Measurements from ENCODE around the gene LRRC1.

LRRC1 gene

GRCh38 chr6:53815381-53816119 lies 20.7 kb downstream of the LRRC1 start:
- H3K79me1 ChIP-seq (ENCODE audit: low read depth, low read length): peaks cover 3% of the 10 kb centered on the region
- H2BK12ac ChIP-seq (ENCODE audit: low read length): no peak overlapping the region
- H2BK120ac ChIP-seq (ENCODE audit: low read depth, low read length): no peak overlapping the region
- no peak overlapping the region for H3K4ac ChIP-seq (ENCODE audit: low read length)
- no peak overlapping the region for H3K14ac ChIP-seq (ENCODE audit: low read length)
- no peak overlapping the region for H2BK5ac ChIP-seq (ENCODE audit: low read length)
- no peak overlapping the region for H4K8ac ChIP-seq (ENCODE audit: low read depth, low read length)
- H3K27ac ChIP-seq (replicated peaks; ENCODE audit: low read length): no peak overlapping the region
- no peaks in the 10 kb centered on the region for H3K9me3 ChIP-seq (replicated peaks in 1 of 2; ENCODE audit: control insufficient read depth in 2 of 2, insufficient read depth in 1 of 2, low read depth in 1 of 2, low read length in 2 of 2)
- no peak overlapping the region for H3K4me3 ChIP-seq (ENCODE audit: low read length in 2 of 2)
- no peak overlapping the region for H3K9ac ChIP-seq (ENCODE audit: low read depth, low read length, poor library complexity)
- no peak overlapping the region for H3K4me2 ChIP-seq (ENCODE audit: insufficient read depth, low read length, poor library complexity, severe bottlenecking)
- no peak for DNase-seq (ENCODE audit: low spot score)
- no peak overlapping the region for H2AFZ ChIP-seq (ENCODE audit: low read length)
- H2BK15ac ChIP-seq (ENCODE audit: low read length): no peak overlapping the region
- no peak overlapping the region for H2AK5ac ChIP-seq (ENCODE audit: low read depth, low read length)
- no peak overlapping the region for H4K91ac ChIP-seq (ENCODE audit: low read depth, low read length, poor library complexity)
- H3K18ac ChIP-seq (ENCODE audit: low read length): no peak overlapping the region
- no peak overlapping the region for H3K23ac ChIP-seq (ENCODE audit: low read depth, low read length, poor library complexity)
- H3K27me3 ChIP-seq (ENCODE audit: control insufficient read depth in 3 of 3, insufficient read depth in 3 of 3, low read depth in 1 of 3, low read length in 3 of 3): no peaks in the 10 kb centered on the region
- H3K36me3 ChIP-seq (replicated peaks in 1 of 2; ENCODE audit: control insufficient read depth in 2 of 2, insufficient read depth in 2 of 2, low read length in 2 of 2): no peaks in the 10 kb centered on the region
- no CpG with 5 or more reads among the region's 7 CpGs for WGBS, 2 donors (ENCODE audit: extremely low coverage in 2 of 2, insufficient read length in 2 of 2, insufficient replicate concordance in 1 of 2)
- peaks cover 0 to 4% of the 10 kb centered on the region in 2 donors for H3K4me1 ChIP-seq (ENCODE audit: control insufficient read depth in 2 of 2, insufficient read depth in 1 of 2, low read depth in 1 of 2, low read length in 2 of 2)

GRCh38 chr6:53818858-53819609 lies 24.2 kb downstream of the LRRC1 start:
- Histone ChIP-seq H3K23ac (ENCODE audit: low read depth, low read length, poor library complexity) (no peak overlapping the region), H2BK120ac (ENCODE audit: low read depth, low read length) (no peak overlapping the region), H3K4me1 (ENCODE audit: control insufficient read depth in 2 of 2, insufficient read depth in 1 of 2, low read depth in 1 of 2, low read length in 2 of 2) (peaks cover 0 to 2% of the 10 kb centered on the region in 2 donors), H3K9ac (ENCODE audit: low read depth, low read length, poor library complexity) (no peak overlapping the region), H3K9me3 (replicated peaks in 1 of 2; ENCODE audit: control insufficient read depth in 2 of 2, insufficient read depth in 1 of 2, low read depth in 1 of 2, low read length in 2 of 2) (no peaks in the 10 kb centered on the region), H3K4me3 (ENCODE audit: low read length in 2 of 2) (no peak overlapping the region), H2BK5ac (ENCODE audit: low read length) (no peak overlapping the region), H2AFZ (ENCODE audit: low read length) (no peak overlapping the region), H3K4ac (ENCODE audit: low read length) (no peak overlapping the region), H3K14ac (ENCODE audit: low read length) (no peak overlapping the region), H3K36me3 (replicated peaks in 1 of 2; ENCODE audit: control insufficient read depth in 2 of 2, insufficient read depth in 2 of 2, low read length in 2 of 2) (no peaks in the 10 kb centered on the region), H2BK15ac (ENCODE audit: low read length) (no peak overlapping the region), H3K79me1 (ENCODE audit: low read depth, low read length) (no peaks in the 10 kb centered on the region), H3K4me2 (ENCODE audit: insufficient read depth, low read length, poor library complexity, severe bottlenecking) (no peak overlapping the region), H3K27me3 (ENCODE audit: control insufficient read depth in 3 of 3, insufficient read depth in 3 of 3, low read depth in 1 of 3, low read length in 3 of 3) (no peaks in the 10 kb centered on the region), H2BK12ac (ENCODE audit: low read length) (no peak overlapping the region), H4K91ac (ENCODE audit: low read depth, low read length, poor library complexity) (no peak overlapping the region), H3K27ac (replicated peaks; ENCODE audit: low read length) (no peak overlapping the region), H3K18ac (ENCODE audit: low read length) (no peak overlapping the region), H4K8ac (ENCODE audit: low read depth, low read length) (no peak overlapping the region), H2AK5ac (ENCODE audit: low read depth, low read length) (no peak overlapping the region)
- DNase-seq (ENCODE audit: low spot score): no peak
- WGBS, 2 donors (ENCODE audit: extremely low coverage in 2 of 2, insufficient read length in 2 of 2, insufficient replicate concordance in 1 of 2): no CpG with 5 or more reads among the region's 3 CpGs

GRCh38 chr6:53822401-53823125 lies 27.8 kb downstream of the LRRC1 start:
- Histone ChIP-seq H3K9me3 (replicated peaks in 1 of 2; ENCODE audit: control insufficient read depth in 2 of 2, insufficient read depth in 1 of 2, low read depth in 1 of 2, low read length in 2 of 2) (no peaks in the 10 kb centered on the region), H3K36me3 (replicated peaks in 1 of 2; ENCODE audit: control insufficient read depth in 2 of 2, insufficient read depth in 2 of 2, low read length in 2 of 2) (no peaks in the 10 kb centered on the region), H4K91ac (ENCODE audit: low read depth, low read length, poor library complexity) (no peak overlapping the region), H3K18ac (ENCODE audit: low read length) (no peak overlapping the region), H3K27ac (replicated peaks; ENCODE audit: low read length) (no peak overlapping the region), H3K79me1 (ENCODE audit: low read depth, low read length) (no peaks in the 10 kb centered on the region), H4K8ac (ENCODE audit: low read depth, low read length) (no peak overlapping the region), H2BK12ac (ENCODE audit: low read length) (no peak overlapping the region), H3K4me2 (ENCODE audit: insufficient read depth, low read length, poor library complexity, severe bottlenecking) (no peak overlapping the region), H2BK120ac (ENCODE audit: low read depth, low read length) (no peak overlapping the region), H3K4me1 (ENCODE audit: control insufficient read depth in 2 of 2, insufficient read depth in 1 of 2, low read depth in 1 of 2, low read length in 2 of 2) (peaks cover 0 to 2% of the 10 kb centered on the region in 2 donors), H3K23ac (ENCODE audit: low read depth, low read length, poor library complexity) (no peak overlapping the region), H2AFZ (ENCODE audit: low read length) (no peak overlapping the region), H3K27me3 (ENCODE audit: control insufficient read depth in 3 of 3, insufficient read depth in 3 of 3, low read depth in 1 of 3, low read length in 3 of 3) (no peaks in the 10 kb centered on the region), H3K14ac (ENCODE audit: low read length) (no peak overlapping the region), H3K4ac (ENCODE audit: low read length) (no peak overlapping the region), H3K9ac (ENCODE audit: low read depth, low read length, poor library complexity) (no peak overlapping the region), H2BK15ac (ENCODE audit: low read length) (no peak overlapping the region), H2AK5ac (ENCODE audit: low read depth, low read length) (no peak overlapping the region), H3K4me3 (ENCODE audit: low read length in 2 of 2) (no peak overlapping the region), H2BK5ac (ENCODE audit: low read length) (no peak overlapping the region)
- WGBS, 2 donors (ENCODE audit: extremely low coverage in 2 of 2, insufficient read length in 2 of 2, insufficient replicate concordance in 1 of 2): no CpG with 5 or more reads among the region's 10 CpGs
- DNase-seq (ENCODE audit: low spot score): no peak

GRCh38 chr6:53824714-53825113 lies 29.9 kb downstream of the LRRC1 start:
- H3K27ac ChIP-seq (replicated peaks; ENCODE audit: low read length): no peak overlapping the region
- H3K4me3 ChIP-seq (ENCODE audit: low read length in 2 of 2): no peak overlapping the region
- H2BK12ac ChIP-seq (ENCODE audit: low read length): no peak overlapping the region
- no peak overlapping the region for H2BK120ac ChIP-seq (ENCODE audit: low read depth, low read length)
- no peaks in the 10 kb centered on the region for H3K27me3 ChIP-seq (ENCODE audit: control insufficient read depth in 3 of 3, insufficient read depth in 3 of 3, low read depth in 1 of 3, low read length in 3 of 3)
- H2AFZ ChIP-seq (ENCODE audit: low read length): no peak overlapping the region
- H3K4ac ChIP-seq (ENCODE audit: low read length): no peak overlapping the region
- H4K8ac ChIP-seq (ENCODE audit: low read depth, low read length): no peak overlapping the region
- no peak overlapping the region for H2AK5ac ChIP-seq (ENCODE audit: low read depth, low read length)
- DNase-seq (ENCODE audit: low spot score): no peak
- H3K4me2 ChIP-seq (ENCODE audit: insufficient read depth, low read length, poor library complexity, severe bottlenecking): no peak overlapping the region
- H3K4me1 ChIP-seq (ENCODE audit: control insufficient read depth in 2 of 2, insufficient read depth in 1 of 2, low read depth in 1 of 2, low read length in 2 of 2): peaks cover 2% of the 10 kb centered on the region in 2 donors
- no peak overlapping the region for H3K9ac ChIP-seq (ENCODE audit: low read depth, low read length, poor library complexity)
- no peak overlapping the region for H3K14ac ChIP-seq (ENCODE audit: low read length)
- no peaks in the 10 kb centered on the region for H3K36me3 ChIP-seq (replicated peaks in 1 of 2; ENCODE audit: control insufficient read depth in 2 of 2, insufficient read depth in 2 of 2, low read length in 2 of 2)
- H3K18ac ChIP-seq (ENCODE audit: low read length): no peak overlapping the region
- WGBS, 2 donors (ENCODE audit: extremely low coverage in 2 of 2, insufficient read length in 2 of 2, insufficient replicate concordance in 1 of 2): no CpG with 5 or more reads among the region's 1 CpG
- H2BK15ac ChIP-seq (ENCODE audit: low read length): no peak overlapping the region
- H3K79me1 ChIP-seq (ENCODE audit: low read depth, low read length): no peaks in the 10 kb centered on the region
- H2BK5ac ChIP-seq (ENCODE audit: low read length): no peak overlapping the region
- H3K9me3 ChIP-seq (replicated peaks in 1 of 2; ENCODE audit: control insufficient read depth in 2 of 2, insufficient read depth in 1 of 2, low read depth in 1 of 2, low read length in 2 of 2): no peaks in the 10 kb centered on the region
- no peak overlapping the region for H3K23ac ChIP-seq (ENCODE audit: low read depth, low read length, poor library complexity)
- H4K91ac ChIP-seq (ENCODE audit: low read depth, low read length, poor library complexity): no peak overlapping the region
